GM12878 (cell line): ENCODE measurements around the gene DENND1A. TPM values are rescaled to one million over a fixed set of nuclear protein-coding genes. Genes with fewer than 3 reads are reported as not detected.

ENCODE experiments used
- ATAC-seq: fragments of 200-7000 bp; cut with Tn5 transposase; 3 replicates; pipeline ENCODE4 v1.9.1; 2020; ENCODE audit warnings: mild to moderate bottlenecking, moderate library complexity
- BruUV-seq: library from RNA; stranded (reverse); fragments of 400-500 nt; replicated peaks from 2 replicates; lab custom pipeline; 2021; lab: Mats Ljungman, UMichigan
- CTCF ChIA-PET: fragments of 300-600 bp; sonication (Branson Sonifier 250); formaldehyde crosslinking; extraction: SDS; loops from one replicate; lab custom pipeline; 2021; ENCODE audit warnings: inconsistent platforms; lab: Yijun Ruan, JAX
- POLR2A ChIA-PET: fragments of 350-600 bp; formaldehyde crosslinking; extraction: SDS; loops from one replicate; lab custom pipeline; 2021; ENCODE audit warnings: inconsistent platforms; lab: Charles Lee
- RAD21 ChIA-PET: fragments of 300-600 bp; sonication (Branson Sonifier 250); formaldehyde crosslinking; loops from one replicate; lab custom pipeline; 2023; ENCODE audit warnings: antibody characterized with exemption; ENCODE audit not compliant: unreplicated experiment; lab: Charles Lee
- SMC1A ChIA-PET: fragments of 300-600 bp; sonication (Branson Sonifier 250); formaldehyde crosslinking; loops from one replicate; lab custom pipeline; 2023; ENCODE audit not compliant: unreplicated experiment, uncharacterized antibody; lab: Charles Lee
- DNase-seq: peaks from one replicate; pipeline ENCODE4 v3.0.0-alpha.2; 2011; ENCODE audit warnings: low read depth, low spot score
- FAIRE-seq: peaks from 3 replicates; lab custom pipeline; 2011; peaks lifted over from hg19 to GRCh38; lab: Jason Lieb, UNC
- H2AFZ ChIP-seq: 2 replicates; pipeline ENCODE4 v1.6.0; 2011; ENCODE audit warnings: low read depth, low read length, control low read depth; ENCODE audit not compliant: control insufficient read depth
- H3K27ac ChIP-seq: 2 replicates; pipeline ENCODE4 v1.5.1; 2011; ENCODE audit warnings: control low read depth; ENCODE audit not compliant: control insufficient read depth, insufficient read depth
- H3K27me3 ChIP-seq, 2 experiments: replicated peaks in 1 of 2; 2 replicates each; pipeline versions ENCODE4 v1.6.0 to v1.6.1; 2011; ENCODE audit warnings: low read length in 1 of 2; ENCODE audit not compliant: control insufficient read depth in 2 of 2, insufficient read depth in 2 of 2
- H3K36me3 ChIP-seq, 2 experiments: 2 replicates each; pipeline ENCODE4 v1.5.1; 2011; ENCODE audit warnings: low read length in 1 of 2; ENCODE audit not compliant: control insufficient read depth in 2 of 2, insufficient read depth in 2 of 2
- H3K4me1 ChIP-seq: 2 replicates; pipeline ENCODE4 v1.6.1; 2011; ENCODE audit warnings: mild to moderate bottlenecking, low read length, moderate library complexity, mixed read lengths; ENCODE audit not compliant: control insufficient read depth, insufficient read depth
- H3K4me2 ChIP-seq: 2 replicates; pipeline ENCODE4 v1.6.0; 2011; ENCODE audit warnings: control low read depth; ENCODE audit not compliant: control insufficient read depth, insufficient read depth
- H3K4me3 ChIP-seq: fragments of 200-600 bp; sonication (generic); 2 replicates; pipeline ENCODE4 v1.5.1; 2016
- H3K79me2 ChIP-seq: 2 replicates; pipeline ENCODE4 v1.6.0; 2011; ENCODE audit warnings: low read length; ENCODE audit not compliant: control insufficient read depth, insufficient read depth
- H3K9ac ChIP-seq: 2 replicates; pipeline ENCODE4 v1.8.0; 2011; ENCODE audit warnings: low read length, control low read depth, mixed read lengths; ENCODE audit not compliant: control insufficient read depth, insufficient read depth
- H3K9me3 ChIP-seq: replicated peaks from 3 replicates; pipeline ENCODE4 v1.5.1; 2011; ENCODE audit warnings: mild to moderate bottlenecking, low read length; ENCODE audit not compliant: control insufficient read depth, insufficient read depth
- H4K20me1 ChIP-seq: 2 replicates; pipeline ENCODE4 v1.6.0; 2011; ENCODE audit not compliant: control insufficient read depth, insufficient read depth
- CHD2 ChIP-seq: IDR thresholded peaks from 2 replicates; pipeline ENCODE4 v1.6.1; 2011; ENCODE audit warnings: low read depth, low read length, improper control_type of control experiment, borderline replicate concordance
- EP300 ChIP-seq, 2 experiments: fragments of 150-350 bp in 1 of 2; IDR thresholded peaks; 2 replicates each; pipeline ENCODE4 v1.6.1; 2011 to 2012; ENCODE audit warnings: low read depth in 2 of 2, low read length in 2 of 2, borderline replicate concordance in 1 of 2, improper control_type of control experiment in 1 of 2, inconsistent platforms in 1 of 2; ENCODE audit not compliant: control insufficient read depth in 1 of 2
- GATAD2B ChIP-seq: fragments of 450-650 bp; conservative IDR thresholded peaks from 2 replicates; pipeline ENCODE4 v1.6.1; 2017; ENCODE audit warnings: low read depth, mild to moderate bottlenecking, moderate library complexity
- HDAC2 ChIP-seq: fragments of 200-600 bp; sonication (generic); IDR thresholded peaks from 2 replicates; pipeline ENCODE4 v1.6.1; 2017
- HDAC6 ChIP-seq: fragments of 200-600 bp; sonication (generic); IDR thresholded peaks from one replicate; pipeline ENCODE4 v1.8.0; 2017; ENCODE audit warnings: antibody characterized with exemption; ENCODE audit not compliant: unreplicated experiment
- MEF2A ChIP-seq: IDR thresholded peaks from 2 replicates; pipeline ENCODE4 v1.6.1; 2011; ENCODE audit warnings: low read depth, mild to moderate bottlenecking, low read length, moderate library complexity; ENCODE audit not compliant: insufficient read depth
- MYB ChIP-seq: fragments of 150-350 bp; IDR thresholded peaks from 2 replicates; pipeline ENCODE4 v1.6.1; 2014; ENCODE audit warnings: mild to moderate bottlenecking, low read depth, low read length, borderline replicate concordance
- POU2F2 ChIP-seq: IDR thresholded peaks from 3 replicates; pipeline ENCODE4 v1.6.1; 2011; ENCODE audit warnings: low read depth, mild to moderate bottlenecking, low read length, borderline replicate concordance
- RFX5 ChIP-seq: IDR thresholded peaks from 2 replicates; pipeline ENCODE4 v1.6.1; 2011; ENCODE audit warnings: low read depth, low read length, improper control_type of control experiment
- SP1 ChIP-seq: IDR thresholded peaks from one replicate; pipeline ENCODE4 v1.6.1; 2011; ENCODE audit warnings: low read depth, low read length
- SUPT20H ChIP-seq: IDR thresholded peaks from 2 replicates; pipeline ENCODE4 v1.6.1; 2011; ENCODE audit warnings: low read depth, mild to moderate bottlenecking, low read length, moderate library complexity, borderline replicate concordance; ENCODE audit not compliant: control insufficient read depth
- TCF7 ChIP-seq: IDR thresholded peaks from 2 replicates; pipeline ENCODE4 v1.6.1; 2014; ENCODE audit warnings: antibody characterized with exemption, borderline replicate concordance
- ZNF622 ChIP-seq: fragments of 450-650 bp; IDR thresholded peaks from 2 replicates; pipeline ENCODE4 v1.6.1; 2017; ENCODE audit warnings: mild to moderate bottlenecking, inconsistent platforms
- WGBS: methylation state at CpG from one replicate; pipeline ENCODE4 v1.1.6; 2016; ENCODE audit warnings: low lambda C conversion rate; ENCODE audit not compliant: insufficient replicate concordance, insufficient coverage; ENCODE audit errors: missing lambda C conversion rate; 5-methylcytosine and 5-hydroxymethylcytosine counted together
- in situ Hi-C: fragments of 300-500 bp; cut with MboI; formaldehyde crosslinking; loops from 9 replicates; pipeline ENCODE4 v1.14.3; 2018; ENCODE audit warnings: mixed read lengths
- intact Hi-C: fragments of 100-400 bp; cut with micrococcal nuclease; formaldehyde crosslinking; loops from one replicate; pipeline ENCODE4 v1.14.2; 2022; ENCODE audit not compliant: unreplicated experiment
- polyA plus RNA-seq, 11 experiments: library from polyadenylated mRNA; depleted of rRNA in 4 of 11; unstranded in 6 of 11; stranded (reverse) in 5 of 11; fragments of >200 nt; fragmentation: Nextera tagmentation in 4 of 11; fragmentation: Illumina TruSeq in 1 of 11; extraction: Ambion mirVana in 4 of 11; extraction: Trizol in 1 of 11; gene quantifications; 1 replicate in 1 of 11; 2 replicates in 10 of 11; pipeline versions ENCODE4 v1.2.1 to v1.2.3, GENCODE V29; 2011 to 2016; ENCODE audit warnings: inconsistent platforms in 2 of 11, missing spikeins in 2 of 11, low read depth in 1 of 11
- total RNA-seq, 4 experiments: library from RNA; depleted of rRNA in 3 of 4; stranded (reverse); fragments of >200 nt in 3 of 4; fragmentation: Illumina TruSeq in 1 of 4; extraction: Trizol in 1 of 4; gene quantifications; 2 replicates each; pipeline versions ENCODE4 v1.2.1 to v1.2.3, GENCODE V29; 2013 to 2021
- TF ChIP-seq, protein P1 (sequence below): IDR thresholded peaks from 2 replicates; pipeline ENCODE4 v1.6.1; 2011; ENCODE audit warnings: borderline replicate concordance, low read depth, mild to moderate bottlenecking, moderate library complexity, low read length; ENCODE audit not compliant: insufficient read depth, poor library complexity, severe bottlenecking

The DENND1A gene
- total and polyA plus RNA-seq, 10 of the 15 experiments (the other 5 are each of a cell fraction or from before 2014, with no cell fraction given), result 14.1 to 48.6 (median 35.2) TPM

DNA sequence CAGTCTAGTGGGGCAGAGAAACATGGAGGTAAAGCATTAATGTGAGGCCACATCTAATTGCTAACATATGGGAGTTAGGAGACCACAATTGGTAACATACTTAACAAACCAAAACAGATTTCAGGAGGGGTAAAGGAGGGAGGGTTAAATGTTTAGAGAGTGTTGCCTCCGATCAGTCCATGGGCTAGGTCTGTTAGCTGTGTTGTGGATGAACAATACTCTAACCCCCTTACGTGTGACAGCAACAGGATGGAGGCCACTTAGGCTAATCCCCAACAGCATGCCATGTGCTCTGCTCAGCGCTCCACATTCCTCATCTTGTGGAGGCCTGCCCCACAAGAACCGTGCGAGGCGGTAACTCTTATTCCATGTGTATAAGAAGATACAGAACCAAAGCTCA, 406.9 kb downstream of the DENND1A start:
- TF ChIP-seq HDAC2 (no peak), TCF7 (no peak)

DNA sequence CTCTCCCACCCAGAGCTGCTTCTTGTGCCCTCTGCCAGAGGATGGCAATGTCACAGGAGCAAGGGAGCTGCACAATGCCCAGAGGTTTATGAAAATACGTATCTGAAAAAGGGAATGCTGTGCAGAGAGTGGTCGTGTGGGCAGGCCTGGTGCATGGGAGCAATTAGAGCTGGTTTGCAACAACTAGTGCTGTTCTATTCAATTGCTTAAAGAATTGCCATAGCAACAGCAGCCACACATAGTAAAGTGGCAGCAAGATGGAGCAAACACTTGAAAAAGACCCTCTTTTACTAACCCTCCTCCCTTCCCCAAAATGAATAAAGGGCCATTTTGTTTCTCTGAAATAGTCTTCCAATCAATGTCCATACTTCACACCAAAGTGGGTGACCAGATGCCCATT, 407.7 kb downstream of the DENND1A start:
- H3K9me3 ChIP-seq, result no peaks in the 10 kb centered on the region
- no peak overlapping the region for H3K9ac ChIP-seq
- intact Hi-C loops, result no loop called here
- BruUV-seq, result no TSS peak
- POLR2A ChIA-PET, result no interaction called here
- H3K4me3 ChIP-seq, result no peak overlapping the region
- H3K79me2 ChIP-seq, result no peaks in the 10 kb centered on the region
- no peak for ATAC-seq
- FAIRE-seq, result no peak
- no peak overlapping the region for H3K4me2 ChIP-seq
- SMC1A ChIA-PET, result no interaction called here
- no peaks in the 10 kb centered on the region for H3K4me1 ChIP-seq
- no peak overlapping the region for H3K27ac ChIP-seq
- no peaks in the 10 kb centered on the region for H3K36me3 ChIP-seq
- in situ Hi-C loops, result no loop called here
- RAD21 ChIA-PET, result no interaction called here
- DNase-seq, result no peak
- 79% methylated on average over 2 of the region's 2 CpGs for WGBS
- no peaks in the 10 kb centered on the region for H3K27me3 ChIP-seq
- CTCF ChIA-PET, result no interaction called here
- no peaks in the 10 kb centered on the region; the same call in 1 of the 2 replicates for H4K20me1 ChIP-seq
- H2AFZ ChIP-seq, result no peak overlapping the region
- TF ChIP-seq POU2F2, result no peak
- TF ChIP-seq CHD2, result no peak
- TF ChIP-seq ZNF622, result no peak
- TF ChIP-seq MEF2A, result no peak
- TF ChIP-seq MYB, result no peak
- TF ChIP-seq, protein P1, sequence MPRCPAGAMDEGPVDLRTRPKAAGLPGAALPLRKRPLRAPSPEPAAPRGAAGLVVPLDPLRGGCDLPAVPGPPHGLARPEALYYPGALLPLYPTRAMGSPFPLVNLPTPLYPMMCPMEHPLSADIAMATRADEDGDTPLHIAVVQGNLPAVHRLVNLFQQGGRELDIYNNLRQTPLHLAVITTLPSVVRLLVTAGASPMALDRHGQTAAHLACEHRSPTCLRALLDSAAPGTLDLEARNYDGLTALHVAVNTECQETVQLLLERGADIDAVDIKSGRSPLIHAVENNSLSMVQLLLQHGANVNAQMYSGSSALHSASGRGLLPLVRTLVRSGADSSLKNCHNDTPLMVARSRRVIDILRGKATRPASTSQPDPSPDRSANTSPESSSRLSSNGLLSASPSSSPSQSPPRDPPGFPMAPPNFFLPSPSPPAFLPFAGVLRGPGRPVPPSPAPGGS, result no peak
- no peak for TF ChIP-seq HDAC6
- no peak for TF ChIP-seq SUPT20H
- no peak for TF ChIP-seq GATAD2B
- TF ChIP-seq EP300 (IDR thresholded peaks at IDR 0.05; ENCODE audit: borderline replicate concordance in 1 of 2, control insufficient read depth in 1 of 2, low read depth in 2 of 2, low read length in 2 of 2), result no peak
- TF ChIP-seq RFX5, result no peak
- TF ChIP-seq SP1, result no peak

More for the DNA sequence above, 406.9 kb downstream of the DENND1A start:
- CTCF ChIA-PET, result no interaction called here
- POLR2A ChIA-PET, result no interaction called here
- ATAC-seq (no peak), DNase-seq (no peak), FAIRE-seq (no peak)
- H2AFZ ChIP-seq, result no peak overlapping the region
- RAD21 ChIA-PET, result no interaction called here
- intact Hi-C loops, result no loop called here
- H3K4me2 ChIP-seq, result no peak overlapping the region
- H3K4me1 ChIP-seq, result no peaks in the 10 kb centered on the region
- no peaks in the 10 kb centered on the region for H3K9me3 ChIP-seq
- 97% methylated on average over 6 of the region's 6 CpGs for WGBS
- H3K36me3 ChIP-seq, result no peaks in the 10 kb centered on the region
- H3K79me2 ChIP-seq, result no peaks in the 10 kb centered on the region
- in situ Hi-C loops, result no loop called here
- no TSS peak for BruUV-seq
- H3K4me3 ChIP-seq, result no peak overlapping the region
- H4K20me1 ChIP-seq, result no peaks in the 10 kb centered on the region; the same call in 1 of the 2 replicates
- no peak overlapping the region for H3K9ac ChIP-seq
- H3K27ac ChIP-seq, result no peak overlapping the region
- SMC1A ChIA-PET, result interaction anchor here (1.5 kb wide), 1 partner anchor 11 kb away, joined by 3 read pairs; no protein-coding TSS in a partner anchor
- H3K27me3 ChIP-seq, result no peaks in the 10 kb centered on the region
